ACC112 (cell line): Measurements from ENCODE around the gene DSCAML1.

Experiments
- H2AFZ ChIP-seq: fragments of 200-600 bp; sonication (generic); one replicate; pipeline ENCODE4 v1.6.0; 2017; ENCODE audit warnings: antibody characterized with exemption, low read length; ENCODE audit not compliant: unreplicated experiment
- H3K27ac ChIP-seq: fragments of 200-600 bp; sonication (generic); 2 replicates; pipeline ENCODE4 v1.5.1; 2014; ENCODE audit warnings: low read depth, mild to moderate bottlenecking, antibody characterized with exemption, low read length, moderate library complexity
- H3K27me3 ChIP-seq: fragments of 200-600 bp; sonication (generic); 2 replicates; pipeline ENCODE4 v1.6.1; 2014; ENCODE audit warnings: mild to moderate bottlenecking, antibody characterized with exemption, low read length, moderate library complexity, mixed read lengths; ENCODE audit not compliant: insufficient read depth
- H3K36me3 ChIP-seq: fragments of 200-600 bp; sonication (generic); 2 replicates; pipeline ENCODE4 v1.6.1; 2016; ENCODE audit warnings: mild to moderate bottlenecking, antibody characterized with exemption, low read length, moderate library complexity, mixed read lengths; ENCODE audit not compliant: insufficient read depth
- H3K4me1 ChIP-seq: fragments of 200-600 bp; sonication (generic); one replicate; pipeline ENCODE4 v1.6.1; 2016; ENCODE audit warnings: low read length, mixed read lengths; ENCODE audit not compliant: insufficient read depth, unreplicated experiment, control insufficient read depth
- H3K4me3 ChIP-seq: fragments of 200-600 bp; sonication (generic); 2 replicates; pipeline ENCODE4 v1.5.1; 2014; ENCODE audit warnings: mild to moderate bottlenecking, low read depth, low read length
- H3K79me2 ChIP-seq: fragments of 200-600 bp; sonication (generic); one replicate; pipeline ENCODE4 v1.6.0; 2016; ENCODE audit warnings: low read length; ENCODE audit not compliant: control insufficient read depth, unreplicated experiment, insufficient read depth

Gene DSCAML1

GRCh38 chr11:117837791-117838190, 40.8 kb upstream of the DSCAML1 start:
- H3K27me3 ChIP-seq: peaks cover 78% of the 10 kb centered on the region

GRCh38 chr11:117837070-117837776, 40.2 kb upstream of the DSCAML1 start:
- no peaks in the 10 kb centered on the region for H3K4me1 ChIP-seq
- no peak overlapping the region for H2AFZ ChIP-seq
- H3K36me3 ChIP-seq: no peaks in the 10 kb centered on the region
- H3K27me3 ChIP-seq: peaks cover 83% of the 10 kb centered on the region
- H3K79me2 ChIP-seq: no peaks in the 10 kb centered on the region
- H3K27ac ChIP-seq: no peak overlapping the region
- H3K4me3 ChIP-seq: no peak overlapping the region

More at GRCh38 chr11:117837791-117838190, 40.8 kb upstream of the DSCAML1 start:
- H3K79me2 ChIP-seq: no peaks in the 10 kb centered on the region
- no peaks in the 10 kb centered on the region for H3K36me3 ChIP-seq
- H3K4me3 ChIP-seq: no peak overlapping the region
- no peak overlapping the region for H2AFZ ChIP-seq
- no peaks in the 10 kb centered on the region for H3K4me1 ChIP-seq
- H3K27ac ChIP-seq: no peak overlapping the region

GRCh38 chr11:117836077-117836960, 39.3 kb upstream of the DSCAML1 start:
- no peaks in the 10 kb centered on the region for H3K36me3 ChIP-seq
- peaks cover 91% of the 10 kb centered on the region for H3K27me3 ChIP-seq
- H2AFZ ChIP-seq: no peak overlapping the region
- no peak overlapping the region for H3K4me3 ChIP-seq
- H3K27ac ChIP-seq: no peak overlapping the region
- H3K79me2 ChIP-seq: no peaks in the 10 kb centered on the region
- no peaks in the 10 kb centered on the region for H3K4me1 ChIP-seq

GRCh38 chr11:117835576-117835975, 38.6 kb upstream of the DSCAML1 start:
- H3K79me2 ChIP-seq: no peaks in the 10 kb centered on the region
- no peak overlapping the region for H2AFZ ChIP-seq
- no peaks in the 10 kb centered on the region for H3K36me3 ChIP-seq
- peaks cover 87% of the 10 kb centered on the region for H3K27me3 ChIP-seq
- no peaks in the 10 kb centered on the region for H3K4me1 ChIP-seq
- no peak overlapping the region for H3K27ac ChIP-seq
- no peak overlapping the region for H3K4me3 ChIP-seq

GRCh38 chr11:117834838-117835443, 37.9 kb upstream of the DSCAML1 start:
- Histone ChIP-seq H2AFZ (no peak overlapping the region), H3K79me2 (no peaks in the 10 kb centered on the region), H3K4me1 (no peaks in the 10 kb centered on the region), H3K27me3 (peaks cover 85% of the 10 kb centered on the region), H3K27ac (no peak overlapping the region), H3K36me3 (no peaks in the 10 kb centered on the region), H3K4me3 (no peak overlapping the region)

- Histone ChIP-seq H3K27ac (no peak overlapping the region), H2AFZ (no peak overlapping the region), H3K36me3 (no peaks in the 10 kb centered on the region), H3K27me3 (peaks cover 78% of the 10 kb centered on the region), H3K4me3 (no peak overlapping the region), H3K79me2 (no peaks in the 10 kb centered on the region), H3K4me1 (no peaks in the 10 kb centered on the region)
These were observed 37.2 kb upstream of the DSCAML1 start for GRCh38 chr11:117834068-117834810.

- no peak overlapping the region for H3K27ac ChIP-seq
- no peak overlapping the region for H2AFZ ChIP-seq
- no peaks in the 10 kb centered on the region for H3K36me3 ChIP-seq
- no peaks in the 10 kb centered on the region for H3K79me2 ChIP-seq
- H3K27me3 ChIP-seq: peaks cover 71% of the 10 kb centered on the region
- peaks cover 7% of the 10 kb centered on the region for H3K4me1 ChIP-seq
- H3K4me3 ChIP-seq: no peak overlapping the region
These were observed 36.4 kb upstream of the DSCAML1 start for GRCh38 chr11:117833401-117833891.

- Histone ChIP-seq H2AFZ (no peak overlapping the region), H3K27ac (no peak overlapping the region), H3K27me3 (peaks cover 62% of the 10 kb centered on the region), H3K4me3 (no peak overlapping the region), H3K36me3 (no peaks in the 10 kb centered on the region), H3K4me1 (peaks cover 9% of the 10 kb centered on the region), H3K79me2 (no peaks in the 10 kb centered on the region)
These were observed 35.5 kb upstream of the DSCAML1 start for GRCh38 chr11:117832511-117832910.

- Histone ChIP-seq H3K27me3 (peaks cover 56% of the 10 kb centered on the region), H3K79me2 (no peaks in the 10 kb centered on the region), H3K27ac (no peak overlapping the region), H3K4me3 (no peak overlapping the region), H3K4me1 (peaks cover 9% of the 10 kb centered on the region), H2AFZ (no peak overlapping the region), H3K36me3 (no peaks in the 10 kb centered on the region)
These were observed 34.8 kb upstream of the DSCAML1 start for GRCh38 chr11:117831661-117832415.
